ENCODE measurements around the gene SRSF6.

DNA sequence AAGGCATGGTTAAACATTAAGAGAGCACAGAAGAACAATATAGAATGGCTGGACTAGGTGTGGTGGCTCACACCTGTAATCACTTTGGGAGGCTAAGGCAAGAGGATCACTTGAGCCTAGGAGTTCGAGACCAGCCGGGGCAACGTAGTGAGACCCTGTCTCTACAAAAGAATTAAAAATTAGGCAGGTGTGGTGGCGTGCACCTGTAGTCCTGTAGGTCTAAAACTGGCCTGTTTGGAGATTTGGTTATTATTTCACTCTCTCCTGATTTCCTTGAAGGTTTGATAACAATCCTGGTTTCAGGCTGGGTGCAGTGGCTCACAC is 15.6 kb downstream of the SRSF6 start:
- TF ChIP-seq, protein P1, sequence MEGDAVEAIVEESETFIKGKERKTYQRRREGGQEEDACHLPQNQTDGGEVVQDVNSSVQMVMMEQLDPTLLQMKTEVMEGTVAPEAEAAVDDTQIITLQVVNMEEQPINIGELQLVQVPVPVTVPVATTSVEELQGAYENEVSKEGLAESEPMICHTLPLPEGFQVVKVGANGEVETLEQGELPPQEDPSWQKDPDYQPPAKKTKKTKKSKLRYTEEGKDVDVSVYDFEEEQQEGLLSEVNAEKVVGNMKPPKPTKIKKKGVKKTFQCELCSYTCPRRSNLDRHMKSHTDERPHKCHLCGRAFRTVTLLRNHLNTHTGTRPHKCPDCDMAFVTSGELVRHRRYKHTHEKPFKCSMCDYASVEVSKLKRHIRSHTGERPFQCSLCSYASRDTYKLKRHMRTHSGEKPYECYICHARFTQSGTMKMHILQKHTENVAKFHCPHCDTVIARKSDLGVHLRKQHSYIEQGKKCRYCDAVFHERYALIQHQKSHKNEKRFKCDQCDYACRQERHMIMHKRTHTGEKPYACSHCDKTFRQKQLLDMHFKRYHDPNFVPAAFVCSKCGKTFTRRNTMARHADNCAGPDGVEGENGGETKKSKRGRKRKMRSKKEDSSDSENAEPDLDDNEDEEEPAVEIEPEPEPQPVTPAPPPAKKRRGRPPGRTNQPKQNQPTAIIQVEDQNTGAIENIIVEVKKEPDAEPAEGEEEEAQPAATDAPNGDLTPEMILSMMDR (conservative IDR thresholded peaks at IDR 0.05; ENCODE audit: low read depth, low read length), result no peak
- no peak for TF ChIP-seq EZH2phosphoT487 (IDR thresholded peaks at IDR 0.05; ENCODE audit: borderline replicate concordance, low read length)
